Prostate gland (tissue), 2 donors: Measurements from ENCODE around the gene TSPAN33.

Experiments used
- CTCF ChIP-seq, 4 experiments: fragments of 200-600 bp in 2 of 4; fragments of 450-650 bp in 2 of 4; sonication (generic) in 2 of 4; IDR thresholded peaks; 1 replicate in 3 of 4; 2 replicates in 1 of 4; pipeline ENCODE4 v1.5.1; 2016 to 2019; ENCODE audit warnings: antibody characterized with exemption in 4 of 4, mild to moderate bottlenecking in 2 of 4, moderate library complexity in 2 of 4
- POLR2A ChIP-seq: fragments of 450-650 bp; IDR thresholded peaks from one replicate; pipeline ENCODE4 v1.6.1; 2016; ENCODE audit warnings: antibody characterized with exemption, mild to moderate bottlenecking
- POLR2AphosphoS5 ChIP-seq: sonication (generic); formaldehyde crosslinking; IDR thresholded peaks from one replicate; pipeline ENCODE4 v1.6.1; 2017; ENCODE audit warnings: antibody characterized with exemption

- TF ChIP-seq CTCF (IDR thresholded peaks at IDR 0.05) (no peak), POLR2A (no peak), POLR2AphosphoS5 (no peak)
Measured at GRCh38 chr7:129100827-129101166, 43.7 kb upstream of the TSPAN33 start.
